ENCODE measurements around the gene STPG2. TPM values are rescaled to one million over a fixed set of nuclear protein-coding genes. Genes with fewer than 3 reads are reported as not detected.

Gene STPG2
- total and polyA plus RNA-seq, 10 of the 15 experiments (the other 5 are each of a cell fraction or from before 2014, with no cell fraction given): 0.13 to 0.24 TPM; not detected in 8

GRCh38 chr4:98093662-98094061 lies 49.6 kb downstream of the STPG2 start:
- WGBS (ENCODE audit: insufficient coverage, insufficient replicate concordance, low lambda C conversion rate, missing lambda C conversion rate): 0% methylated on average over 2 of the region's 2 CpGs
- Histone ChIP-seq H3K79me2 (ENCODE audit: control insufficient read depth, insufficient read depth, low read length) (no peaks in the 10 kb centered on the region), H3K4me1 (ENCODE audit: control insufficient read depth, insufficient read depth, low read length) (no peaks in the 10 kb centered on the region), H3K9ac (ENCODE audit: control insufficient read depth, insufficient read depth, low read length) (no peak overlapping the region), H3K27me3 (replicated peaks in 1 of 2; ENCODE audit: control insufficient read depth in 2 of 2, insufficient read depth in 2 of 2, low read length in 1 of 2) (no peaks in the 10 kb centered on the region), H2AFZ (ENCODE audit: control insufficient read depth, low read depth, low read length) (no peak overlapping the region), H3K4me3 (no peak overlapping the region), H4K20me1 (ENCODE audit: control insufficient read depth, insufficient read depth) (no peaks in the 10 kb centered on the region), H3K27ac (ENCODE audit: control insufficient read depth, insufficient read depth) (no peak overlapping the region), H3K36me3 (ENCODE audit: control insufficient read depth in 2 of 2, insufficient read depth in 2 of 2, low read length in 1 of 2) (no peaks in the 10 kb centered on the region), H3K4me2 (ENCODE audit: control insufficient read depth, insufficient read depth) (no peak overlapping the region), H3K9me3 (replicated peaks; ENCODE audit: control insufficient read depth, insufficient read depth, low read length) (no peaks in the 10 kb centered on the region)
- FAIRE-seq: no peak
- in situ Hi-C loops (cut with MboI) (no loop called here), intact Hi-C loops (cut with micrococcal nuclease; ENCODE audit: unreplicated experiment) (no loop called here)
- ChIA-PET SMC1A (ENCODE audit: uncharacterized antibody, unreplicated experiment) (no interaction called here), RAD21 (ENCODE audit: unreplicated experiment) (no interaction called here), CTCF (interaction anchor here (0.9 to 2.0 kb wide), 5 partner anchors 8 to 30 kb away, joined by 3 to 10 read pairs (median 3); no protein-coding TSS in a partner anchor), POLR2A (no interaction called here)
- no peak for TF ChIP-seq BCL11A (IDR thresholded peaks at IDR 0.05; ENCODE audit: low read depth, low read length)
- no peak for TF ChIP-seq NFYB (IDR thresholded peaks at IDR 0.05; ENCODE audit: insufficient read depth, low read depth, low read length)
- no peak for TF ChIP-seq NFIC (IDR thresholded peaks at IDR 0.05; ENCODE audit: low read depth, low read length)
- no peak for TF ChIP-seq BMI1 (IDR thresholded peaks at IDR 0.05; ENCODE audit: borderline replicate concordance)
- no peak for TF ChIP-seq SIN3A (IDR thresholded peaks at IDR 0.05; ENCODE audit: low read depth, low read length)
- TF ChIP-seq ZBTB4 (CRISPR knock-in tag; IDR thresholded peaks at IDR 0.05): no peak
- TF ChIP-seq KLF5 (IDR thresholded peaks at IDR 0.05; ENCODE audit: partially characterized antibody): no peak
- TF ChIP-seq SUPT20H (IDR thresholded peaks at IDR 0.05; ENCODE audit: borderline replicate concordance, control insufficient read depth, low read depth, low read length): no peak
- no peak for TF ChIP-seq CBX5 (IDR thresholded peaks at IDR 0.05; ENCODE audit: low read depth)
- no peak for TF ChIP-seq HDAC6 (IDR thresholded peaks at IDR 0.05; ENCODE audit: unreplicated experiment)
- no peak for TF ChIP-seq STAT3 (IDR thresholded peaks at IDR 0.05; ENCODE audit: low read depth, low read length)
- TF ChIP-seq E2F4 (IDR thresholded peaks at IDR 0.05; ENCODE audit: low read depth, low read length): no peak
- TF ChIP-seq EED (IDR thresholded peaks at IDR 0.05; ENCODE audit: low read depth): no peak
- no peak for DNase-seq (ENCODE audit: low read depth, low spot score)
- no peak for ATAC-seq
- BruUV-seq (replicated peaks): no TSS peak
